GM12892 (cell line): Measurements from ENCODE around the gene PRRC2B. TPM values are rescaled to one million over a fixed set of nuclear protein-coding genes. Genes with fewer than 3 reads are reported as not detected.
"Not testable (repeated sequence)": the region's sequence is repeated elsewhere in the genome, so short reads cannot be mapped to it uniquely, and the experiment has no call there.

Experiments
- DNase-seq: peaks from one replicate; pipeline ENCODE4 v3.0.0; 2011; ENCODE audit not compliant: insufficient read length
- FAIRE-seq: peaks from 2 replicates; lab custom pipeline; 2011; peaks lifted over from hg19 to GRCh38; lab: Jason Lieb, UNC
- POLR2A ChIP-seq: IDR thresholded peaks from 2 replicates; pipeline ENCODE4 v1.6.1; 2011; ENCODE audit warnings: low read depth, low read length, control low read depth
- POLR2AphosphoS5 ChIP-seq: IDR thresholded peaks from 2 replicates; pipeline ENCODE4 v1.6.1; 2011; ENCODE audit warnings: low read depth, low read length, control low read depth
- TAF1 ChIP-seq: IDR thresholded peaks from 2 replicates; pipeline ENCODE4 v1.6.1; 2011; ENCODE audit warnings: low read depth, mild to moderate bottlenecking, control low read depth, low read length, borderline replicate concordance
- polyA plus RNA-seq: library from polyadenylated mRNA; unstranded; fragments of >200 nt; gene quantifications from one replicate; pipeline ENCODE4 v1.2.1, GENCODE V29; 2012; ENCODE audit warnings: missing spikeins, inconsistent platforms; ENCODE audit not compliant: missing spikeins

The PRRC2B gene
- 44.9 TPM for polyA plus RNA-seq

DNA sequence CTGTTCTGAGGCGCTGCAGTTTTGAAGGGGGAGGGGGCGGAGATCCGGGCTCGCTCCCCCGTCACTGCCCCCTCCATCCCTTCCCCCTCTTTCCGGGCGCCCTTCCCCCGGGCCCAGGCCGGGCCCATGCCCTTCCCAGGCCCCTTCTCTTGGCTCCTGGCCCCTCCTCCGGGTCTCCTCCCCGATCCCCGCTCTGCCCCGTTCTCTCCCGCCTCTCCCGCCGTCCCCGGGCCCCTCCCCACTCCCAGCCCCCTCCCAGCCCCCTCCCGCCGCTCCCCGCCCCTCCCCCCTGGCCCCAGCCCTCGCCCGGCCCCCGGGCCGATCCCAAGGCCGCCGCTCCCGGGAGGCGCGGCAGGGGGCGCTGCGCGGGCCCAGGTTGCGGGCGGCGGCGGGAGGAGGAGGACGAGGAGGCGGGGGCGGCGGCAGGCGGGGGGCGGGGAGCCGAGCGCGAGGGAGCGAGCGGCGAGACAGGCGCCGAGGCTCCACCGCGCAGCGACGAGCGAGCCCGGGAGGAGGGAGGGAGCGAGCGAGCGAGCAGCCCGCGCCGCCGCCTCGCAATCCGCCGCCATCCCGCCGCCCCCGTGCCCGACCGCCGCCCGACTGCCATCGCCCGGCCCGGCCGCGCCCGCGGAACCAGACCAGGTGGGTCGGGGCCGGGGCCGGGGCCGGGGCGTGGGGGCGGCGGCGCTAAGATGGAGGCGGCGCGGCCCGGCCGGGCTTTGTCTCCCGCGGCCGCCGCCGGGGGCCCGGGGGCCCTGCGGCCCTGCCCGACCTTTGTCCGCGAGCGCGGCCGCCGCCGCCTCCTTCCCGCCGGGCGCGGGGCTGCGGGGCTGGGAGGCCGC is at the start of gene PRRC2B:
PRRC2B (plus strand) TSS at position 465 of the 842 bp plus-strand sequence. CDS start 36,059 bp downstream, outside the sequence.
- DNase-seq: peak; percentile 91
- FAIRE-seq: peak; percentile 82
- peak; percentile 58; the same call in 1 of the 2 replicates for TF ChIP-seq POLR2AphosphoS5
- peak; percentile 81 for TF ChIP-seq POLR2A
- peak; percentile 84 for TF ChIP-seq TAF1

DNA sequence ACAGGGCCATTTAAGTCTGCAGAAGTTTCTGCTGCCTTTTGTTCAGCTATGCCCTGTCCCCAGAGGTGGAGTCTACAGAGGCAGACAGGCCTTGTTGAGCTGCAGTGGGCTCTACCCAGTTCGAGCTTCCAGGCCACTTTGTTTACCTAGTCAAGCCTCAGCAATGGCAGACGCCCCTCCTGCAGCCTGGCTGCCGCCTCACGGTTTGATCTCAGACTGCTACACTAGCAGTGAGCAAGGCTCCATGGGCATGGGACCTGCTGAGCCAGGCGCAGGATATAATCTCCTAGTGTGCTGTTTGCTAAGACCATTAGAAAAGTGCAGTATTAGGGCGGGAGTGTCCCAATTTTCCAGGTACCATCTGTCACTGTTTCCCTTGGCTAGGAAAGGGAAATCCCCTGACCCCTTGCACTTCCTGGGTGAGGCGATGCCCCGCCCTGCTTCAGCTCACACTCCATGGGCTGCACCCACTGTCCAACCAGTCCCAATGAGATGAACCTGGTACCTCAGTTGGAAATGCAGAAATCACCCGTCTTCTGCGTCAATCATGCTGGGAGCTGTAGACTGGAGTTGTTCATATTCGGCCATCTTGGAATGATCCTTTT is 48.9 kb upstream of the PRRC2B start:
- DNase-seq, FAIRE-seq: not testable (repeated sequence)

DNA sequence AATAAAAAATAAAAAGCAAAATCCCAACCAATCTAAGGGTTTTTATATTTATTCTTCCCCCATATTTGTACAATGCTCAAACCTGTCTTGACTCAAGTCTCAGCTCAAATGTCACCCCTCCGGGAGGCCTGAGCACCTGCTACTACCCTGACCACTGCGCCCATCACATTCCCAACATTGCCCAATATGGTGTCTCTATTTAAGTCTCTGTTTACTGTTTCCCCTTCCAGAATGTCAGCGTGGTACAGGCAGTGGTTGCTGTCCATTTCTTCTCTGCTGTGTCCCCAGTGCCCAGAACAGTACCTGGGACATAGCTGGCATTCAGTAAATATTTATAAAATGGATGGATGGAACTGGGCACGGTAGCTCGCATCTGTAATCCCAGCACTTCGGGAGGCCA is 47.3 kb upstream of the PRRC2B start:
- no peak for TF ChIP-seq POLR2AphosphoS5
- no peak for DNase-seq
- no peak for FAIRE-seq

DNA sequence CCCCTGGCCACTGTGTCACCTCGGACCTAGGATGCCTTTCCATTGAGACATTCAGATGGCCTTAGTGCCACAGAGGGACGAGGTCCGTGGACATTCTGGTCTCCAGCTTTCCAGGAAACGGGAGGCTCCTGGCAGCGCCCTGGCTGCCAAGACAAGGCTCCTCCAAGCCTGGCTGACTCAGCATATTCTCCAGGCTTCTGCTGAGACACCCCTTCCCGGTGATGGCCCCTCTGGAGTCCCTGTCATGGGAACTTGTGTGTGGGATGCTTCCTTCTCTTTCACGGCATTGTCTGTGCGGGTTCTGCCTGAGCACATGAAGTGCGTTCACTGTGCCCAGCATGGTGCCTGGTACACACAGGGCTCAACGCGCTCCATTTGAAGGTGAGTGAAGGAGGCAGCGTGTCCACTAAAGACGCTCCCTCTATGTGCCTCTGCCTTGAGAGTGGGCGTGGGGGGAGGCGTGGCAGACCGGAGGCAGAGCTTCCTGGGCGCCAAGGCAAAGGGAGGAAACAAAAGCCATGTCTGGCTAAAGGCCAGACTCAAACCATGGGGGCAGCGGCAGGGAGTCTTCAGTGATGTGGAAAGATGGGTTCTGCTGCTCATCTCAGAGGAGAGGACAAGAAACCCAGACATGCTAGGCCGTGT is 46.4 kb upstream of the PRRC2B start:
- FAIRE-seq (no peak), DNase-seq (no peak)
- no peak for TF ChIP-seq TAF1
- TF ChIP-seq POLR2A: no peak
- TF ChIP-seq POLR2AphosphoS5: no peak

DNA sequence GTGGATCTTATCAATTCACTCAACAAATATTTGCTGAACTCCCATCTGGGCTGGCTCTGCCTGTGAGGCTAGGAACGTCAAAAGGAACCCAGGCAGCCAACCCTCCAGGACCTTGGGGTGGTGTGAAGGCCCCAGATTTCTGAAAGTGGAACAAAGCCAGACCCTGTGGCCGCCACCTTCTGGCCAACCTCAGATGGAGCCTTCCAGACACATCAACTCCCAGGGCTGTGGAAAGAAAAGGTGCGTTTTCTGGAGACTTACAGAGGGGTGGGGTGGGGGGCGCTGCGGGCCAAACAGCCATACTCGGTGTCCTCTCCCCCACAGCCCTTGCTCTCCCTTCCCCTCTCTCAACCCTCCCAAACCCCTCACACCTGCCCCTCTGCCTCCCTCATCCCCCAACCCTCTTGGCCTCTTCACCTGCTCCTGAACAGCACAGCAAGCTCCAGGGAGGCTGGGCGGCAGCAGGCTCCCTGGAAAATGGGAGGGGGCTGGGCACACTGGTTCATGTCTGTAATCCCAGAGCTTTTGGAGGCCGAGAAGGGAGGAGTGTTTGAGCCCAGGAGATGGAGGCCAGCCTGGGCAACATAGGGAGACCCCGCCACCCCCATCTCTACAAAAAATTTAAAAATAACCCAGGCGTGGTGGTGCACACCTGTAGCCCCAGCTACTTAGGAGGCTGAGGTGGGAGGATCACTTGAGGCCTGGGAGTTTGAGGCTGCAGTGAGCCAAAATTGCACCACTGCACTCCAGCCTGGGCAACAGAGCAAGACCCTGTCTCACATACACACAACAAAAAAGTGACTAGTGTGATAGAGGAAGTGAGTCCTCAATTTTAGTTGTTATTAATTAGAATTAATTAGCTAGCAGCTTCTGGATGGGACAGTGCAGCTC is 45.0 kb upstream of the PRRC2B start:
- no peak for FAIRE-seq
- TF ChIP-seq POLR2AphosphoS5 (no peak), TAF1 (no peak), POLR2A (no peak)

DNA sequence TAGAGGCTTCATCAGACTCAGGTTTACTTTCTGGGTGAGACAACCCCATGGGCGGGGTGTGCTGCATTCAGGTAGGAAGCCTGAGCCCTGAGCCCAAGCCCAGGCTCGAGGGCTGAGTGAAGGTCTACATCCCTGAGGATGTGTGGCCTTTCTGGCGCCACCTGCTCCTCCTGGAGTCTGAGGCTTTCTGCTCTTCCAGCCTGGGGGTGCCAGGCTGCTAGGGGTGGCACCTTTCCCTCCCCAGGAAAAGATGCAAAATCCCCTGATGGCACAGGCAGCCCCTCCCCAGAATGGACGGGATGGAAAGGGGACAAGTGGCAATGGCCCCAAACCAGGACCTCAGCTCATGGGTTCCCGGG is 44.4 kb upstream of the PRRC2B start:
- no peak for TF ChIP-seq POLR2AphosphoS5
- no peak for TF ChIP-seq POLR2A
- no peak for TF ChIP-seq TAF1
- no peak for FAIRE-seq
- no peak for DNase-seq

More for the DNA sequence above, 45.0 kb upstream of the PRRC2B start:
- DNase-seq: no peak

DNA sequence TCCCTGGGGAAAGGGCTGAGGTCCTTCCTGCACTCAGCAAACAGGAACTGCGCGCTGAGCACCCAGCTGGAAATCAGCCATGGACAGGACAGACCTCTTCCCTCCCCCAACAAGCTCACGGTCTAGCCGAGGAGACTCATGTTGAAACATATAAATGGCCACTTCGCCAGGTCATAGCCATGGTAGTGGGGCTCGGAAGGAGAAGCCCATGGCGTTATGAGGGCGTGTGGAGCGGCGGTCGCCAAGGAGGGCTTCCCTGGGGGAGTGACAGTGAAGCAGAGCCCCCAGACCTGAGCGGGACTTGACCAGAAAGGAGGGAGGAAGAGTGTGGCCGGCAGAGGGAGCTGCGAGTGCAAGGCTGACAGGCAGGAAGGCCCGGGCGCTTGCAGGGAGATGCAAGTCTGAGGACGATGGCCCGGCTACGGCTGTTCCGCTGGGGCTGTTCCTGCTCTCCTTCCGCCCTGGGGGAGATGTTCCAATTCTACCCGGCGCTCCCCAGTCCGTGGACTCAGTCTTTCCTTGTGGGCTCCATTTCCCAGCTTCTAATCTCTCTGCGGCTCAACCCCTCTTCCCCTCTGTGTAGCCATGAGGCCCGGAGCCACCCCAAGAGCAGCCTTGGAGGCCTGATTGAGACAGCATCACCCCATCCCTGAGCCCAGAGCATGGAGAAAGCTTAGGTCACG is 43.9 kb upstream of the PRRC2B start:
- DNase-seq (peak; percentile 89), FAIRE-seq (peak; percentile 90)
- TF ChIP-seq POLR2A: no peak
- TF ChIP-seq TAF1: no peak
- TF ChIP-seq POLR2AphosphoS5: no peak

DNA sequence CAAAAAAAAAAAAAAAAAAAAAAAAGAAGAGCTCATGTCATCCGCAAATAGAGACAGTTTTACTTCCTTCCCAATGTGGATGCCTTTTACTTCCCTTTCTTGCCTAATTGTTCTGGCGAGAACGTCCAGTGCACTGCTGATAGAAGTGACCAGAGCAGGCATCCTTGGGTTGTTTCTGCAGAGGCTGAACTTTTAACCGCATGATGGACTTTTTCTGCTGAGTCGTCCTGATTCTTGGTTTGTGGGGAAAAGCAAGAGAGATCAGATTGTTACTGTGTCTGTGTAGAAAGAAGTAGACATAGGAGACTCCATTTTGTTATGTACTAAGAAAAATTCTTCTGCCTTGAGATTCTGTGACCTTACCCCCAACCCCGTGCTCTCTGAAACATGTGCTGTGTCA is 37.4 kb upstream of the PRRC2B start:
- not testable (repeated sequence) for FAIRE-seq, DNase-seq

DNA sequence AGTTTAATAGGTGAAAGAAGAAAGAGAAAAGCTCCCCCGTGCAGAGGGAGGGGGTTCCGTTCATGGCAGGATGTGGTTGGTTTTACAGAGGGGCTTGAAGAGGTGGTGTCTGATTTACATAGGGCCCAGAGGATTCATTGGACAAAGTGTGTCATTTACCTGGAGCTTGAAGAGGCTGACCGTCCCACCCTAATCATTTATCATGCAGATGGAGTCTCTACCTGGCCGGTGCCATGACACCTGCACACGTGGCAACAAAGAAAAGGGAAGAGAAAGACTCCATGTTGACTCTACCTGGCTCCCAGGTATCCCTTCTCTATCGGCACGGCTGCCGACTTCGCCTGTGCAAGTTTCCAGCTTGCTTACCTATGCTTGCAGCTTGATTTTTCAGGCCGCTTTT is 35.3 kb upstream of the PRRC2B start:
- no peak for FAIRE-seq
- TF ChIP-seq POLR2AphosphoS5: no peak
- TF ChIP-seq POLR2A: no peak
- TF ChIP-seq TAF1: no peak
- no peak for DNase-seq

DNA sequence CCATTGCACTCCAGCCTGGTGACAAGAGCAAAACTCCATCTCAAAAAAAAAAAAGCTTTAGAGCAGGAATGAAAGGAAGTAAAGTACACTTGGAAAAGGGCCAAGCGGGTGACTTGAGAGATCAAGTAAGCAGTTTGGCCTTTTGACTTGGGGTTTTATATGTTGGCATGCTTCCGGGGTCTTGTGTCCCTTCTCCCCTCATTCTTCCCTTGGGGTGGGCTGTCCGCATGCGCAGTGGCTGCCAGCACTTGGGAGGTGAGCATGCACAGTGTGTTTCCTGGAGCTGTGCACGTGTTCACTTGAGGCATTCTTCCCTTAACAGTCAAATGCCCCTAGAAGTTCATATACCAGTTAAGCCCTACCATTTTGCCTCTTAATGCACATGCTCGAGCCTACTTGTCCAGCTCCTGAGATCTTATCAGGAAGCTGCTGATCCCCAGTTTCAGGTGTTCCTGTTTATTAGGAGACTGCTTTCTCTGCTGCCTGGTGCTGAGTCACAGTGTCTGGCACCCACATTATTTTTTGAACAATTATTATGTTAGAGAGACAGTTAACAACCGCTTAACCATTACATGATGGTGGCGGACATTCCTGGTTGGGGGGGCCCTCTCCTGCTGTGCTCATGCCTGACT is 32.6 kb upstream of the PRRC2B start:
- TF ChIP-seq TAF1: no peak
- no peak for TF ChIP-seq POLR2A
- no peak for TF ChIP-seq POLR2AphosphoS5
- no peak for FAIRE-seq
- DNase-seq: no peak

DNA sequence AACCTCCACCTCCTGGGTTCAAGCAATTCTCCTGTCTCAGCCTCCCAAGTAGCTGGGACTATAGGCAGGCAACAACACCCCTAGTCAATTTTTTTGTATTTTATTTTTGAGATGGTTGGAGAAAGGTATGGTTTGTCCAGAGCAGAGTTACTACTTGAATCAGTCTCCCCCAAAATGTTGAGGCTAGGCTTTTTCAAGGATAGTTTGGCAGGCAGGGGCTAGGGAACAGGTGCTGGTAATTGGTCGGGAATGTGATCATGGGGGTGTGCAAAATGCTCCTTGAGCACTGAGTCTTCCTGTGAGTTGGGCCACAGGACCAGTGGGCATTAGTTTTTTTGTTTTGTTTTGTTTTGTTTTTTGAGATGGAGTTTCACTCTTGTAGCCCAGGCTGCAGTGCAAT is 28.3 kb upstream of the PRRC2B start:
- TF ChIP-seq POLR2A: no peak
- no peak for TF ChIP-seq POLR2AphosphoS5
- TF ChIP-seq TAF1: no peak
- no peak for FAIRE-seq
- DNase-seq: no peak
